NCI-H345 (cell line): ENCODE results near the gene PRKCH.

Experiments
- DNase-seq: peaks from one replicate; lab custom pipeline; 2025; lab: John Stamatoyannopoulos, UW

The PRKCH gene

GRCh38 chr14:61569308-61569707 lies 247.9 kb downstream of the PRKCH start:
- no peak for DNase-seq

GRCh38 chr14:61569812-61570548 lies 248.6 kb downstream of the PRKCH start:
- no peak for DNase-seq

- no peak for DNase-seq
Observed at GRCh38 chr14:61570549-61571290, 249.3 kb downstream of the PRKCH start.

DNA sequence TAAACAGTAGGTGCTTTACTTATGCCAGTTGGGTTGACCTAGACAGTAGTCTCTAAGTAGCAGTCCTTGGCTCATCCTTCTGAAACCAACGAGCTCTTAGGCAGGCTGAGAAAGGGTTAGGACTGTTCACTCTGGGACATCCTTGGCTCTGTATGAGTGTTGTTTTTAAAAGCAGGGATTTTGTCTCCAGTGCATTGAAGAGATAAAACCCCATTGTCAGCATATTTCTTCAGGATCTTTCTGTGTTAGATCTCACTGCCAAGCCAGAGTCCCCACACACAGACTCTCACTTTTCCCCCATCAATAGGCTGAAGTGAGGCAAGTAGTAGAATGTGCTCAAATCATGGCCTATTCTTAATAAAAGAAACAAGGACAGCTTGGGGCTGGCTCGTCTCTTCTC lies 250.5 kb downstream of the PRKCH start:
- DNase-seq, result no peak

DNA sequence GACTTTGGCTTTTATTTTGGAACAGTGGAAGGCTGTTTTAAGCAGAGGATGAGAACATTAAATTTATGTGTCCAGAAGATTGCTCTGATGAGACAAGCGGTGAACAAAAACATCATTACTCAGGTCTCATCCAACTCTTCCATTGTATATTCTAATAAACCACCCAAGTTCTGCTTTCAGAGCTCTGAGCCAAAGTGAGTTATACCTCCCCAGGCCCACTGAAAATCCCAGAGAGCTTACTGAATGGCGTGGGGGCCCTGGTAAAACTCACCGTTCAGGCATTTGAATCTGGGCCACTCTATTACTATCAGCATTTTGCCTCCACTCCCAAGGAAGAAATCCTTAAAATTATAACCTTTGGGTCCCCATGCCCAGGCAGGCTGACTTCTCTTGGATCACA lies 251.9 kb downstream of the PRKCH start:
- DNase-seq, result no peak

DNA sequence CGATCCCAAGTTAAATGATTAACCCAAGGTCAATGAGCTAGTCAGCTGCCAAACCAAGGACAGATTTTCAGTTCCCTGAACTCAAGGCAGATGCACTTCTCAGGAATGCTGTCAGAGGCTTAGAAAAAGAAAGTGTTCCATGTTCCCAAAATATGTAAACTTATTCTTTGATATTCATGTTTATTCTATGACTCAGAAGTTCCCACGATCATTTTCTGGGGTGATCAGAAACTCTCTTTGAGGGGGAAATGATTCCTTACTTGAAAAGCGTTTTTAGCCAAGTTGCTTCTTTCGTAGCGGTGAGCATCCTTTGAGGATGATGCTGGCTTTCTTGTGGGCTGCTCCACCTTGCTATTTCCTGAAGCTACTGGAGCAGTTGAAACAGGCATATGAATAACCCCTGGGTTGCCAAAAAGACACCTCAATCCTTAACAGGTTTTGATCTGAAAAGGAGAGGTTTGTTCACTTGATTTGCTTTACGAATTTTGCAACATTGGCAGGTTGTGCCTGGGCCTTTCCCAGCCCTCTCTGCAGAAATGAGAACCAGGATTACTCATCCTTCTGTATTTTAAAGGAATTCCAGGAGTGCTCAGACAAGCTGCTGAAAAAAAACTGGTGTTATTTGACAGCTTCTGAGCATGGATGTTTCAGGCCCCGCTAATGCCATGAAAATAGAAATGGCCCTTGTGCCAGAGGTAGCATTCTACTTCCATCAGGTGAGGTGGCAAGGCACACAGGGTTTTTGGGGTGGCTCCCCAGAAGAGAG lies 252.6 kb downstream of the PRKCH start:
- DNase-seq, result no peak

GRCh38 chr14:61574514-61574807 lies 253.1 kb downstream of the PRKCH start:
- no peak for DNase-seq

DNA sequence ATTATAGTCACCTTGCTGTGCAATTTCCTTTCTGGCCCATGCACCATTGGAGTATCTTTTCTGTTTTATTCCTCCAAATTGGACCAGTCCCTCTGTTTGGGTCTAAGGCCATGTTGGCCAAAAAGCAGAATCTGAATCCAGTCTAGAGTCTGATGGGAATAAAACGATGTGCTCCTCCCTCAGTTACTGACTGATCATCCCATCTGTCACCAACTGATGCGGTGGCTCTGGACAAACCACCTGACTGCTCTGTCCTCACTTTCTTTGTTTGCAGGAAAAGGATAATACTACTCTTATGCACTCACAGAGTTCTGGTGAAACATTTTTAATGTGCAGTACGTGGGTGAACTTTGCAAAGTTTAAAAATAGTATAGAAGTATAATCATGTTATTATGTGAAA lies 253.7 kb downstream of the PRKCH start:
- DNase-seq, result no peak

- DNase-seq, result no peak
Observed at GRCh38 chr14:61575551-61576150, 254.3 kb downstream of the PRKCH start.

- no peak for DNase-seq
Observed at GRCh38 chr14:61577506-61577931, 256.1 kb downstream of the PRKCH start.

GRCh38 chr14:61578745-61579144 lies 257.4 kb downstream of the PRKCH start:
- DNase-seq, result no peak

DNA sequence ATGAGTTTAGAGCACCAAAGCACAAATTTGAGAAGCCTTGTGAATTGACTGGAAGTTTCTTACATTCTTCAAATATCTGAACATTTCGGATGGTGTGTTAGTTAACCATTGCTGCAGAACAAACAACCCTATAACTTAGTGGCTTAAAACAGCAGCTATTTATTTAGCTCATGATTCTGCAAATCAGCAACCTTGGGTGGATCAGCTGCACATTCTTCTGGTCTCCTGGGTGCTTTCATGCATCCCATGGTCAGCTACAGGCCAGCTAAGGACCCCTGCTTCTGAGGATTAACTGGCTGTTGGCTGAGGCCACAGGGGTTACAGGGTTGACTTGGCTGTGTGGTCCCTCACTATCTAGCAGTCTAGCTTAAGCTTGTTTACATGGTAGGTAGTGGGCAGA lies 260.0 kb downstream of the PRKCH start:
- no peak for DNase-seq

DNA sequence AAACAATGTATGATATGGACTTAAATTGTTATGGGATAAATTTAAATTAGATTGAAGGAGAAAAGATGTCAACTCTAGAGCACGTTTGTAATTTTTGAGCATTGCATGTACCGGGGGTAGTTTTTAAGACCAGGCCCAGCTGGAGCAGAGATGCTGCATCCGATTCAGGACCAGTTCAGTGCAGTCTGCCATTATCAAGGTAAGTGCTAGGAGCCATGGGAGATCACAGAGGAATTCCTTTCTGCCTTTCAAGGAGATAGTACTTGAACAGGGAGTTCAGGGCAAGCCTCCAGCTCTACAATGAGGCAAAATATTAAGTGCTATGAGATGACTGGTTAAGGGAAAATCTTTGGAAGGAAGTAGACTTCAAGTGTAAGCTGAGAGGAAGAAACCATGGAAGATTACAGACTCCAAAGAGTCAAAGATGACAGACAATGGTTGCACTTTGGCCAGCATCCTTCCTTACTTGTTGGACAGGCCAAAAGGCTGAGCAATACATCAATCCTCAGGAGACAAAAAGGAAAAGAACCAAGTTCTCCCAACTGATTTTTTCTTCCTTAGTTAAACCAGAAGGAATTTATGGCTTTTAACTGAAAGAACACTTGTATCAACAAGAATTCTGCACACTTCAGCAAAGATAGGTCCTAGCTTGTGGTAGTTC lies 260.7 kb downstream of the PRKCH start:
- no peak for DNase-seq

DNA sequence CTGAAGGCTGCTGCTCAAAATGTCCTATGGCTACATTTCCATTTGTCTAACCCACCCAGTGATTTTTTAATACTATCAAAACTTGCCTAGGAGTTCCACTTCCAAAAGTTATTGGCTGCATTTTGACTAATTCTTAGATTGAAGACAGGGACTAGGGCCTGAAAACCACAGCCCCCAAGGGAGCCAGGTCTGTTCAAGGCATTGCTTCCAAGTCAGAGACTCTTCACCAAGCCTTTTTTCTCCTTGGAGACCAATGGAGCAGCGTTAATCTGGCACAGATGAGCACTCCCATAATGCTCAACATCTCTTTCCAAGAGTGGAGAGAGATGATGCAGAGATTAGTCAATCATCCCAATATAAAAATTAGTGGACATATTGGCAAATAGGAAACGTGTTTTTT lies 261.4 kb downstream of the PRKCH start:
- DNase-seq, result no peak

DNA sequence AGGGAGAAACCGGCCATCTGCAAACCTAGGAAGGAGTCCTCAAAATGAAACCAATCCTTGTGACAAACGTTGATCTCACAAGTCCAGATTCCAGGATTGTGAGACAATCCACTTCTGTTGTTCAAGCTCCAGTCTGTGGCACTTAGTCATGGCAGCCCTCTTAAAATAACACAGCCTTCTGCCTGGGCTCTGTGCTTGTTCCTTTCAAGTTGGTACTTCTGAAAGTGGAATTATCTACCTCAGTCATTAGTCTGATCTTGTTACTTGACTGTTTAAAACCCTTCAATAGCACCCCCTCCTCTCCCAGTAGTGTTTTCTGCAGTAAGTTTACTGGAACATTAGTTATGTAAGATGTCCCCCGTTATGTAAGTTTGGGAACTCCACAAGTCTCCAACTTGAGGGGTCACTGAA lies 263.0 kb downstream of the PRKCH start:
- no peak for DNase-seq

DNA sequence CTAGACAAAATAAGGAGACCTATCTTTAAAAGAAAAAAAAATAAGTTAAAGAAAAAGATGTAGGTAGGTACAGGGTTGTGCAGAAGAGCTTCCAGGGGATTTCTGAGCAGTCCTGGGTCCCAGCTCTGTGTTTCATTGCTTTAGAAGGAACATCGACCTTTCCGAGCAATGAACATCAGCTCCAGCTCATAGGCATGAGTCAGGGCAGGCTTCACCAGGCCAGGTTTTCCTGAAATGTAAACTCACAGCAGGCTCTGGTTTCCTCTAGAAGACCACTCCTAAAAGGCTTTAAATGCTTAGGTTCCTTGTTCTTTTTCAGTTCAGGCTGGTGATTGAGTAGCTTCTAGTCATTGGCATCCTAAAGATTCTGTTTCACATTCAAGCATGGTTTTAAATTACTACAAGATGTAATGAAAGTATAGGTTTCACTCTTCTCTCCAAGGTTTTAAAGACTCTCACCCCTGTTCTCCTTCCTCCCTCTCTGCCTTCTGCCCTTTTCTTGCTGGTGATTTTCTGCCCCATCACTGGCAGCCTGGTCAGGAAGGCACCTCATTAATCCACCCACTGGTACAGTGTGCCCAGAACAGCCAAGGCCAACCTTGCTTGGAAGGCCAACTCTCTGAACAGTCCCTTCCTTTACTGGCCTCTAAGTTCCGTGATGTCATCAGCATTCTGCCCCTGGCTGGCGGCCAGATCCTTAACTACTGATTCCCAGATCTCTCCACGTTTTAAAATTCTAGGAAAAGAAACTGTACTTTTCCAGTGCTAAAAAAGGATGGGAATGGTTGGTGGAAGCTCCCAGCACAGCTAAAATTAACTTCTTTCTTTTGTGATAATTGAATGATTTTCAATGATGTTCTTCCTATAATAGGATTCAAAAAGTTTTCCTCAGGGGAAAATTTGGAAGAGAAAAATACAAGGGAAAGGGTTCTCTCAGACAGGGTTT lies 264.5 kb downstream of the PRKCH start:
- no peak for DNase-seq

- no peak for DNase-seq
Observed at GRCh38 chr14:61586544-61587055, 265.2 kb downstream of the PRKCH start.

DNA sequence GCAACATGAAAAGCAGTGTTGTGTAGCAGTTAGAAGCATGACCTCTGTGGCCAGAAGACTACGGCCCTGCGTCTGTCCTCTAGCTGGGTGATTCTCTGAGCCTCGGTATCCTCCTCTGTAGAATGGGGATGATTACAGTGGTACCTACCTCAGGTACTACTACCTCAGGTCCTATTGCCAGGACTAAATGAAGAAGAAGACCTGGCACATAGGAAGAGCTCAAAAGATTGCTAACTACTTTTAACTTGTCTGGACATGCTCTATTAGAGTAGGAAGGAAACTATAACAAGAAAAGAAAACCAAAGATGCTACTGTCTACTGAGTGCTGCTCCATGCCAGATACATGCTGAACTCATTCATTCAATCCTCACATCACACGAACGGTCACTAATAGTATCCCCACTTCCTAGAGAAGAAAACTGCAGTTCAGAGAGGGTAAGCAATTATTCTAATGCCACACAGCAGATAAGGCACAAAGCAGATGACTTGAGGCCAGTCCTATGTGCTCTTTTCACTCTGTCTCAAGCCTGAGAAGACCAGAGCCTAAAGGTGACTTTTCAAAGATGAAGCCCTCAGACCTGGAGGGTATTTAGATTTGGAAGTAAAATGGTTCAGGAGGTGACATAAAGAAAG lies 265.8 kb downstream of the PRKCH start:
- no peak for DNase-seq

- no peak for DNase-seq
Observed at GRCh38 chr14:61588419-61588901, 267.1 kb downstream of the PRKCH start.
